Panc1 (cell line): Measurements from ENCODE around the gene PPP2R5A.

ENCODE experiments used
- CTCF ChIP-seq: fragments of 450-650 bp; IDR thresholded peaks from 2 replicates; pipeline ENCODE4 v1.5.1; 2017; ENCODE audit warnings: mild to moderate bottlenecking
- POLR2AphosphoS5 ChIP-seq: IDR thresholded peaks from 2 replicates; pipeline ENCODE4 v1.6.1; 2012; ENCODE audit warnings: mild to moderate bottlenecking, low read depth, low read length, moderate library complexity
- REST ChIP-seq, 2 experiments: IDR thresholded peaks; 2 replicates each; pipeline ENCODE4 v1.6.1; 2011 to 2012; ENCODE audit warnings: low read depth in 2 of 2, control low read depth in 1 of 2, low read length in 1 of 2, mild to moderate bottlenecking in 1 of 2, moderate library complexity in 1 of 2; ENCODE audit not compliant: insufficient read depth in 1 of 2
- SIN3A ChIP-seq: IDR thresholded peaks from 2 replicates; pipeline ENCODE4 v1.6.1; 2012; ENCODE audit warnings: low read depth, mild to moderate bottlenecking, low read length, moderate library complexity, borderline replicate concordance; ENCODE audit not compliant: insufficient read depth
- TCF7L2 ChIP-seq: IDR thresholded peaks from 2 replicates; pipeline ENCODE4 v1.6.1; 2011; ENCODE audit warnings: mild to moderate bottlenecking, low read depth, low read length, inconsistent platforms

- TF ChIP-seq REST (IDR thresholded peaks at IDR 0.05; ENCODE audit: insufficient read depth in 1 of 2, low read depth in 2 of 2, low read length in 1 of 2) (no peak), CTCF (no peak), SIN3A (no peak), POLR2AphosphoS5 (no peak), TCF7L2 (no peak)
Measured at GRCh38 chr1:212271823-212272485, 13.3 kb upstream of the PPP2R5A start.
